WTC11 (cell line): ENCODE data around the gene FBXL2. TPM values are rescaled to one million over a fixed set of nuclear protein-coding genes. Genes with fewer than 3 reads are reported as not detected.
A peak's percentile ranks its signal among the peaks of the same experiment; 100 is the strongest.

ENCODE experiments used
- ATAC-seq: fragments of 200-7000 bp; cut with Tn5 transposase; 2 replicates; pipeline ENCODE4 v1.10.0; 2021; ENCODE audit warnings: mild to moderate bottlenecking, moderate library complexity
- CTCF ChIA-PET: fragments of 300-600 bp; sonication (Branson Sonifier 250); formaldehyde crosslinking; loops from one replicate; lab custom pipeline; 2021; ENCODE audit warnings: antibody characterized with exemption; lab: Charles Lee
- POLR2A ChIA-PET: fragments of 350-600 bp; sonication (Branson Sonifier 250); formaldehyde crosslinking; loops from one replicate; lab custom pipeline; 2021; ENCODE audit warnings: antibody characterized with exemption; lab: Charles Lee
- DNase-seq: peaks from one replicate; pipeline ENCODE4 v3.0.0; 2021; ENCODE audit warnings: low spot score
- H3K27ac Mint-ChIP-seq: 2 replicates; pipeline ENCODE4 v1.8.0; 2021; ENCODE audit warnings: mixed read lengths
- H3K27me3 Mint-ChIP-seq: 2 replicates; pipeline ENCODE4 v1.8.0; 2021; ENCODE audit warnings: low read depth, mild to moderate bottlenecking, moderate library complexity, mixed read lengths
- H3K36me3 Mint-ChIP-seq: 2 replicates; pipeline ENCODE4 v1.8.0; 2021; ENCODE audit warnings: mixed read lengths
- H3K4me1 Mint-ChIP-seq: 2 replicates; pipeline ENCODE4 v1.8.0; 2022; ENCODE audit warnings: mixed read lengths
- H3K4me3 Mint-ChIP-seq: 2 replicates; pipeline ENCODE4 v1.8.0; 2021; ENCODE audit warnings: mild to moderate bottlenecking, moderate library complexity, mixed read lengths
- H3K9me3 Mint-ChIP-seq: 2 replicates; pipeline ENCODE4 v1.8.0; 2021; ENCODE audit warnings: mixed read lengths
- ATF3 ChIP-seq: sonication (generic); formaldehyde crosslinking; conservative IDR thresholded peaks from 2 replicates; pipeline ENCODE4 v1.8.1; 2022; ENCODE audit warnings: mild to moderate bottlenecking, missing genetic modification reagents
- CDX4 ChIP-seq: fragments of 250-450 bp; sonication (Bioruptor Pico); IDR thresholded peaks from 2 replicates; pipeline ENCODE4 v1.9.0; 2021; ENCODE audit warnings: moderate library complexity, mild to moderate bottlenecking, inconsistent platforms, borderline replicate concordance
- CREM ChIP-seq: sonication (generic); formaldehyde crosslinking; IDR thresholded peaks from 2 replicates; pipeline ENCODE4 v1.8.1; 2022; ENCODE audit warnings: mild to moderate bottlenecking, missing genetic modification reagents, moderate library complexity
- EMX1 ChIP-seq: fragments of 250-450 bp; sonication (Bioruptor Pico); IDR thresholded peaks from 2 replicates; pipeline ENCODE4 v1.8.0; 2021; ENCODE audit warnings: mild to moderate bottlenecking
- ERG ChIP-seq: fragments of 250-450 bp; sonication (Bioruptor Pico); IDR thresholded peaks from 2 replicates; pipeline ENCODE4 v1.8.0; 2021; ENCODE audit warnings: mild to moderate bottlenecking
- ESRRA ChIP-seq: sonication (generic); formaldehyde crosslinking; IDR thresholded peaks from 2 replicates; pipeline ENCODE4 v1.8.1; 2022; ENCODE audit warnings: mild to moderate bottlenecking, missing genetic modification reagents, borderline replicate concordance
- FOXK1 ChIP-seq: sonication (generic); formaldehyde crosslinking; IDR thresholded peaks from 2 replicates; pipeline ENCODE4 v1.8.0; 2022; ENCODE audit warnings: mild to moderate bottlenecking, moderate library complexity, missing genetic modification reagents
- GABPB1 ChIP-seq: sonication (generic); formaldehyde crosslinking; IDR thresholded peaks from 2 replicates; pipeline ENCODE4 v1.8.1; 2023; ENCODE audit warnings: mild to moderate bottlenecking, missing genetic modification reagents
- HMGA2 ChIP-seq: fragments of 250-450 bp; sonication (Bioruptor Pico); IDR thresholded peaks from 2 replicates; pipeline ENCODE4 v1.4.0; 2021; ENCODE audit warnings: mild to moderate bottlenecking, moderate library complexity
- NFATC4 ChIP-seq: fragments of 250-450 bp; sonication (Bioruptor Pico); IDR thresholded peaks from 2 replicates; pipeline ENCODE4 v1.9.0; 2021; ENCODE audit warnings: mild to moderate bottlenecking
- NFYB ChIP-seq: sonication (generic); formaldehyde crosslinking; conservative IDR thresholded peaks from 2 replicates; pipeline ENCODE4 v1.8.0; 2022; ENCODE audit warnings: low read depth, missing genetic modification reagents
- NR1H2 ChIP-seq: sonication (generic); formaldehyde crosslinking; IDR thresholded peaks from 2 replicates; pipeline ENCODE4 v1.9.0; 2021; ENCODE audit warnings: mild to moderate bottlenecking, moderate library complexity, missing genetic modification reagents
- OVOL2 ChIP-seq: fragments of 250-450 bp; sonication (Bioruptor Pico); IDR thresholded peaks from 2 replicates; pipeline ENCODE4 v1.9.0; 2021; ENCODE audit warnings: mild to moderate bottlenecking, borderline replicate concordance
- PRDM15 ChIP-seq: sonication (generic); formaldehyde crosslinking; IDR thresholded peaks from 2 replicates; pipeline ENCODE4 v1.8.0; 2022; ENCODE audit warnings: missing genetic modification reagents
- SMAD4 ChIP-seq: sonication (generic); formaldehyde crosslinking; IDR thresholded peaks from 2 replicates; pipeline ENCODE4 v1.8.0; 2022; ENCODE audit warnings: mild to moderate bottlenecking, missing genetic modification reagents
- ZBTB43 ChIP-seq: sonication (generic); formaldehyde crosslinking; IDR thresholded peaks from 2 replicates; pipeline ENCODE4 v1.8.1; 2023; ENCODE audit warnings: mild to moderate bottlenecking, missing genetic modification reagents
- ZNF281 ChIP-seq: sonication (generic); formaldehyde crosslinking; IDR thresholded peaks from 2 replicates; pipeline ENCODE4 v1.8.0; 2023; ENCODE audit warnings: mild to moderate bottlenecking, missing genetic modification reagents
- ZNF317 ChIP-seq: sonication (generic); formaldehyde crosslinking; IDR thresholded peaks from 2 replicates; pipeline ENCODE4 v1.8.1; 2023; ENCODE audit warnings: low read depth, mild to moderate bottlenecking, moderate library complexity, missing genetic modification reagents, borderline replicate concordance
- ZNF671 ChIP-seq: fragments of 250-450 bp; sonication (Bioruptor Pico); IDR thresholded peaks from 2 replicates; pipeline ENCODE4 v1.8.0; 2021; ENCODE audit warnings: mild to moderate bottlenecking
- total RNA-seq: library from RNA; stranded (reverse); gene quantifications from 3 replicates; pipeline ENCODE4 v1.2.3, GENCODE V29; 2021

The FBXL2 gene
- total RNA-seq, 1 experiment from 2014 or later, result 2.9 TPM

- no peak for DNase-seq
- no peaks in the 10 kb centered on the region for H3K36me3 Mint-ChIP-seq
- no peak for ATAC-seq
- POLR2A ChIA-PET, result no interaction called here
- H3K27ac Mint-ChIP-seq, result no peak overlapping the region
- no peak for TF ChIP-seq GABPB1 (CRISPR knock-in tag)
- no peak for TF ChIP-seq ESRRA (CRISPR knock-in tag)
- TF ChIP-seq CREM (CRISPR knock-in tag), result no peak
- peaks cover 4% of the 10 kb centered on the region; the same call in 1 of the 2 replicates for H3K4me1 Mint-ChIP-seq
- CTCF ChIA-PET, result interaction anchor here (1.1 to 1.9 kb wide), 4 partner anchors 9 to 424 kb away, joined by 3 to 21 read pairs (median 6); no protein-coding TSS in a partner anchor
- no peaks in the 10 kb centered on the region for H3K9me3 Mint-ChIP-seq
- H3K4me3 Mint-ChIP-seq, result no peak overlapping the region
- H3K27me3 Mint-ChIP-seq, result no peaks in the 10 kb centered on the region
Observed at GRCh38 chr3:33363113-33363800, 86.0 kb downstream of the FBXL2 start.

GRCh38 chr3:33364060-33364459 lies 86.8 kb downstream of the FBXL2 start:
- Mint-ChIP-seq H3K4me3 (no peak overlapping the region), H3K36me3 (no peaks in the 10 kb centered on the region), H3K27ac (no peak overlapping the region), H3K4me1 (peaks cover 4% of the 10 kb centered on the region; the same call in 1 of the 2 replicates), H3K9me3 (no peaks in the 10 kb centered on the region), H3K27me3 (no peaks in the 10 kb centered on the region; the same call in 1 of the 2 replicates)
- ATAC-seq (peak; percentile 38; the same call in 1 of the 2 replicates), DNase-seq (no peak)
- ChIA-PET POLR2A (no interaction called here), CTCF (interaction anchor here (1.7 to 1.9 kb wide), 2 partner anchors 9 to 232 kb away, joined by 6 to 21 read pairs; no protein-coding TSS in a partner anchor)
- TF ChIP-seq EMX1 (CRISPR knock-in tag) (no peak), FOXK1 (no peak), NFATC4 (CRISPR knock-in tag) (no peak)

GRCh38 chr3:33364531-33365128 lies 87.4 kb downstream of the FBXL2 start:
- H3K4me1 Mint-ChIP-seq, result peaks cover 4% of the 10 kb centered on the region; the same call in 1 of the 2 replicates
- no peak for ATAC-seq
- H3K27me3 Mint-ChIP-seq, result no peaks in the 10 kb centered on the region; the same call in 1 of the 2 replicates
- no peaks in the 10 kb centered on the region for H3K36me3 Mint-ChIP-seq
- ChIA-PET POLR2A (interaction anchor here (0.7 kb wide), 1 partner anchor 435 kb away, joined by 4 read pairs; no protein-coding TSS in a partner anchor), CTCF (interaction anchor here (1.7 to 1.9 kb wide), 2 partner anchors 8 to 233 kb away, joined by 6 to 21 read pairs; no protein-coding TSS in a partner anchor)
- no peaks in the 10 kb centered on the region for H3K9me3 Mint-ChIP-seq
- no peak for DNase-seq
- no peak overlapping the region for H3K4me3 Mint-ChIP-seq
- peak overlapping the region; percentile 65; the same call in 1 of the 2 replicates for H3K27ac Mint-ChIP-seq
- no peak for TF ChIP-seq ERG (CRISPR knock-in tag)
- no peak for TF ChIP-seq NFYB (CRISPR knock-in tag)
- no peak for TF ChIP-seq ZNF281 (CRISPR knock-in tag)
- TF ChIP-seq ZBTB43 (CRISPR knock-in tag), result no peak
- no peak for TF ChIP-seq NR1H2 (CRISPR knock-in tag)
- TF ChIP-seq OVOL2 (CRISPR knock-in tag), result no peak
- no peak for TF ChIP-seq CDX4
- TF ChIP-seq ZNF317 (CRISPR knock-in tag), result no peak
- no peak for TF ChIP-seq FOXK1
- TF ChIP-seq ATF3, result no peak
- TF ChIP-seq ZNF671 (CRISPR knock-in tag), result no peak
- no peak for TF ChIP-seq HMGA2 (CRISPR knock-in tag)
- no peak for TF ChIP-seq SMAD4 (CRISPR knock-in tag)
- no peak for TF ChIP-seq PRDM15
